Hippocampal formation (tissue), 2 donors: ENCODE measurements around the gene PRDM16.

Experiments used
- DNase-seq, 2 donors: peaks; one replicate each; lab custom pipeline; 2025; lab: John Stamatoyannopoulos, UW

The PRDM16 gene

GRCh38 chr1:3261007-3261968 is 192.3 kb downstream of the PRDM16 start:
- DNase-seq = no peak

GRCh38 chr1:3261969-3262579 is 193.1 kb downstream of the PRDM16 start:
- no peak for DNase-seq

- DNase-seq = no peak
These were observed 193.8 kb downstream of the PRDM16 start for GRCh38 chr1:3262681-3263286.

GRCh38 chr1:3263790-3264189 is 194.8 kb downstream of the PRDM16 start:
- DNase-seq = no peak

- DNase-seq = no peak
These were observed 195.5 kb downstream of the PRDM16 start for GRCh38 chr1:3264456-3264855.

GRCh38 chr1:3265835-3266805 is 197.1 kb downstream of the PRDM16 start:
- DNase-seq = no peak

- DNase-seq = no peak
These were observed 198.0 kb downstream of the PRDM16 start for GRCh38 chr1:3266870-3267549.

GRCh38 chr1:3267550-3268270 is 198.7 kb downstream of the PRDM16 start:
- no peak for DNase-seq

- DNase-seq = no peak
These were observed 199.3 kb downstream of the PRDM16 start for GRCh38 chr1:3268281-3268680.

GRCh38 chr1:3270403-3271245 is 201.6 kb downstream of the PRDM16 start:
- no peak for DNase-seq

GRCh38 chr1:3271866-3272265 is 202.9 kb downstream of the PRDM16 start:
- DNase-seq = no peak

GRCh38 chr1:3272321-3273045 is 203.5 kb downstream of the PRDM16 start:
- DNase-seq = no peak

GRCh38 chr1:3273447-3273846 is 204.4 kb downstream of the PRDM16 start:
- no peak for DNase-seq

GRCh38 chr1:3274972-3275371 is 206.0 kb downstream of the PRDM16 start:
- DNase-seq = no peak

- no peak for DNase-seq
These were observed 206.7 kb downstream of the PRDM16 start for GRCh38 chr1:3275471-3276340.

GRCh38 chr1:3276341-3276800 is 207.4 kb downstream of the PRDM16 start:
- DNase-seq = no peak

GRCh38 chr1:3277011-3277471 is 208.0 kb downstream of the PRDM16 start:
- no peak for DNase-seq
